ENCODE measurements around the gene WBP2.
A peak's percentile ranks its signal among the peaks of the same experiment; 100 is the strongest.

The WBP2 gene

DNA sequence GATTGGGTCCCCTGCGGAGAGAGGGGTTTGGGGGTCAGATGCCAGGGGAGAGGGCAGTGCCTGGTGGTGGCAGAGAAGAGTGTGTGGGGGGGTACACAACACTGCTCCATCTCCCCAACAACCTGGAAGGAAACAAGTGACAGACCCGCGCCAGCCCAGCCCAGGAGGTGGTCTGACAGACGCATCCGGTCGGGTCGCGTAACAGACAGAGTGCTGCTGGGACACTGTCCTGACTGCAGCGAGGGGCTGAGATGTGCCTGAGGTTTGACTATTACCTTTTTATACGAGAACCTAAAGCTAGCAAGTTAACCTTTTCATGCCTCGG lies 27.1 kb downstream of the WBP2 start:
- TF ChIP-seq, protein P1, sequence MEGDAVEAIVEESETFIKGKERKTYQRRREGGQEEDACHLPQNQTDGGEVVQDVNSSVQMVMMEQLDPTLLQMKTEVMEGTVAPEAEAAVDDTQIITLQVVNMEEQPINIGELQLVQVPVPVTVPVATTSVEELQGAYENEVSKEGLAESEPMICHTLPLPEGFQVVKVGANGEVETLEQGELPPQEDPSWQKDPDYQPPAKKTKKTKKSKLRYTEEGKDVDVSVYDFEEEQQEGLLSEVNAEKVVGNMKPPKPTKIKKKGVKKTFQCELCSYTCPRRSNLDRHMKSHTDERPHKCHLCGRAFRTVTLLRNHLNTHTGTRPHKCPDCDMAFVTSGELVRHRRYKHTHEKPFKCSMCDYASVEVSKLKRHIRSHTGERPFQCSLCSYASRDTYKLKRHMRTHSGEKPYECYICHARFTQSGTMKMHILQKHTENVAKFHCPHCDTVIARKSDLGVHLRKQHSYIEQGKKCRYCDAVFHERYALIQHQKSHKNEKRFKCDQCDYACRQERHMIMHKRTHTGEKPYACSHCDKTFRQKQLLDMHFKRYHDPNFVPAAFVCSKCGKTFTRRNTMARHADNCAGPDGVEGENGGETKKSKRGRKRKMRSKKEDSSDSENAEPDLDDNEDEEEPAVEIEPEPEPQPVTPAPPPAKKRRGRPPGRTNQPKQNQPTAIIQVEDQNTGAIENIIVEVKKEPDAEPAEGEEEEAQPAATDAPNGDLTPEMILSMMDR (conservative IDR thresholded peaks at IDR 0.05; ENCODE audit: low read depth, low read length): no peak
- Histone ChIP-seq H3K79me2 (ENCODE audit: insufficient read depth, low read depth) (no peaks in the 10 kb centered on the region), H3K36me3 (ENCODE audit: insufficient read depth) (no peaks in the 10 kb centered on the region), H3K27me3 (ENCODE audit: insufficient read depth, low read depth) (no peaks in the 10 kb centered on the region), H3K9ac (no peak overlapping the region; the same call in 1 of the 2 replicates), H2AFZ (ENCODE audit: low read depth) (peak overlapping the region; percentile 82), H4K20me1 (ENCODE audit: insufficient read depth) (no peaks in the 10 kb centered on the region), H3K4me3 (IDR thresholded peaks at IDR 0.05; ENCODE audit: insufficient read depth, low read depth, low read length) (no peak overlapping the region), H3K4me2 (peak overlapping the region; percentile 56; the same call in 1 of the 2 replicates), H3K4me1 (ENCODE audit: low read depth, poor library complexity, severe bottlenecking) (peaks cover 17% of the 10 kb centered on the region), H3K27ac (peak overlapping the region; percentile 30; the same call in 1 of the 2 replicates)

DNA sequence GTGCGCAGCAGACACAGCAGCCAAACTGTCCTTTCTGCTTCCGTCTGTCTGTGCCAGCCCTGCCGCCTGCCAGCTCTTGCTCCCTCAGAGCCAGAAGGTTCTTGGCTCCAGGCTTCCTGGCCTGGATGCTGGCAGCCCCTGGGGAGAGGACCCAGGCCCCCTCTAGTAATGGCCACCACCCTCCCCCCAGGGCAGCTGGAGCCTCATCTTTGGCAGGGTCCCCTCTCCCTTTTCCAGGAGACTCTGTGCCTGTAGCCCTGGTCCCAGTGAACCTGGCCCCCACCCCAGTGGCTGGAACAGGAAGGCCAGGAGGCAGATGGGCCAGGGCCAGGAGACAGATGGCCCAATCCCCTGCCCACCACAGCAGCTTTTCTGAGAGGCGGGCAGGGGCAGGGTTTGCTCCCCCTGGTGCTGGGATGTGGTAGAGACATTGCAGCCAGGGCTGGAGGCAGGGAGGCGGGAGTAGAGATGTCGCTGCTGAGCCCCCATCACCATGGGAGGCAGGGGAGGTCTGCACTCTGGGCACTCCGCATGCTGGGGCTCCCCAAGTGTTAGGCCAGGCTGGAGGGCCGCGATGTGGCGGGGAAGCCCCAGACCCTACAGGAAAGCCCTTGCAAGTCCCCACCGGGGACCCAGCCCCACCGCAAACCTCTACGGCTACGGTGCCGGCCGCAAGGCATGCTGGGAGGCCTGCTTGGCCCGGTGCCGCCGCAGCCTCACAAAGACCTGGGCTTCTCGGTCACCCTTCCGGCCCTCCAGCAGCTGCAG lies 27.6 kb downstream of the WBP2 start:
- Histone ChIP-seq H2AFZ (ENCODE audit: low read depth) (peak overlapping the region; percentile 82), H3K4me2 (peak overlapping the region; percentile 56; the same call in 1 of the 2 replicates), H3K79me2 (ENCODE audit: insufficient read depth, low read depth) (no peaks in the 10 kb centered on the region), H3K4me3 (IDR thresholded peaks at IDR 0.05; ENCODE audit: insufficient read depth, low read depth, low read length) (no peak overlapping the region), H3K4me1 (ENCODE audit: low read depth, poor library complexity, severe bottlenecking) (peaks cover 17% of the 10 kb centered on the region), H3K27me3 (ENCODE audit: insufficient read depth, low read depth) (no peaks in the 10 kb centered on the region), H4K20me1 (ENCODE audit: insufficient read depth) (no peaks in the 10 kb centered on the region), H3K27ac (peak overlapping the region; percentile 30; the same call in 1 of the 2 replicates), H3K36me3 (ENCODE audit: insufficient read depth) (no peaks in the 10 kb centered on the region), H3K9ac (no peak overlapping the region; the same call in 1 of the 2 replicates)
- TF ChIP-seq, protein P1 (conservative IDR thresholded peaks at IDR 0.05; ENCODE audit: low read depth, low read length): peak; percentile 77

DNA sequence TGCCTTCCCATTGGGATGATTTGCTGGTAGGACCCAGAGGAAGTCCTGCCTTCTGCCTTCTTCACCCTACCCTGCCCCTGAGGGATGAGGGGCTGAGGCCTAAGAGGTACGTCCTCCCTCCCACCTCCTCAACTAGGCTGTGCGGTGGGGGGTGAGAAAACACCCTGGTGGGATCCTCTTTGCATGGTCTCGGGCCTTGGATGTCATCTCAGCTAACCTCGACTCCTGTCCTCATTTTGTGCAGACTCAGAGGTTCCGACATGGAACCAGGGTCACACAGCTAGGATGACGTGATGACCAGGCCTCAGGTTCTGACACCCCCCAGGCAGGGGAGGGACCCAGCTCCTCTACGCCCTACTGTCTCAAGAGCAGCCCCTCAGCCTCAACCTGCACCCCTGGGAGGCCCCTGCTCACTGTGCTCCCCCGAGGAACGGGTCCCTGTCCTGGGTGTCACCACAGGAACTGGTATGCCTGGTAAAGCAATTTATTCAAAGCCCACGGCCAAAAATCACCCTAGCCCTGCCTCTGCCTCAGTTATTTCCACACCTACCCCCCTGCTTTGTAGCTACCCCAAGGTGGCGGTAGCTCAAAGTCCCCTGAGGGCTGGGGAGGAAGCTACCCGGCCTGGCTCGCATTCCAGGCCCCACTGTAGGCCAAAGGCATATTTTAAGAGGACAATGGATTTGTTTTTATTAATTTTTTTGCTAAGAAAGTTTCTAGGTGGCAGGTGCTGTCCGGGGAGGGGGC lies 28.4 kb downstream of the WBP2 start:
- Histone ChIP-seq H3K36me3 (ENCODE audit: insufficient read depth) (no peaks in the 10 kb centered on the region), H3K27ac (peak overlapping the region; percentile 30; the same call in 1 of the 2 replicates), H2AFZ (ENCODE audit: low read depth) (peak overlapping the region; percentile 82), H3K27me3 (ENCODE audit: insufficient read depth, low read depth) (no peaks in the 10 kb centered on the region), H3K4me3 (IDR thresholded peaks at IDR 0.05; ENCODE audit: insufficient read depth, low read depth, low read length) (no peak overlapping the region), H4K20me1 (ENCODE audit: insufficient read depth) (no peaks in the 10 kb centered on the region), H3K9ac (no peak overlapping the region), H3K4me2 (peak overlapping the region; percentile 56; the same call in 1 of the 2 replicates), H3K4me1 (ENCODE audit: low read depth, poor library complexity, severe bottlenecking) (peaks cover 22% of the 10 kb centered on the region), H3K79me2 (ENCODE audit: insufficient read depth, low read depth) (no peaks in the 10 kb centered on the region)
- TF ChIP-seq, protein P1 (conservative IDR thresholded peaks at IDR 0.05; ENCODE audit: low read depth, low read length): no peak

- Histone ChIP-seq H3K4me3 (IDR thresholded peaks at IDR 0.05; ENCODE audit: insufficient read depth, low read depth, low read length) (no peak overlapping the region), H3K27ac (no peak overlapping the region), H3K36me3 (ENCODE audit: insufficient read depth) (no peaks in the 10 kb centered on the region), H3K4me1 (ENCODE audit: low read depth, poor library complexity, severe bottlenecking) (peaks cover 22% of the 10 kb centered on the region), H3K27me3 (ENCODE audit: insufficient read depth, low read depth) (no peaks in the 10 kb centered on the region), H4K20me1 (ENCODE audit: insufficient read depth) (no peaks in the 10 kb centered on the region), H3K4me2 (no peak overlapping the region), H3K79me2 (ENCODE audit: insufficient read depth, low read depth) (no peaks in the 10 kb centered on the region), H2AFZ (ENCODE audit: low read depth) (no peak overlapping the region), H3K9ac (no peak overlapping the region)
- TF ChIP-seq, protein P1 (conservative IDR thresholded peaks at IDR 0.05; ENCODE audit: low read depth, low read length): no peak
These were observed 29.3 kb downstream of the WBP2 start for GRCh38 chr17:75825748-75826370.

Data from KMS-11 (cell line).